ENCODE results near the gene SPHKAP. TPM values are rescaled to one million over a fixed set of nuclear protein-coding genes. Genes with fewer than 3 reads are reported as not detected.

The SPHKAP gene
- total RNA-seq, 4 donors from 2014 or later: 0.08 to 0.48 TPM; not detected in 2

GRCh38 chr2:227996366-227996765 is 185.1 kb downstream of the SPHKAP start:
- Histone ChIP-seq H3K4me3 (no peak overlapping the region), H3K4me1 (no peaks in the 10 kb centered on the region), H3K27me3 (no peaks in the 10 kb centered on the region), H3K27ac (no peak overlapping the region), H3K9me3 (no peaks in the 10 kb centered on the region), H3K36me3 (no peaks in the 10 kb centered on the region)
- DNase-seq (ENCODE audit: low spot score in 2 of 2): no peak
- WGBS: 51% methylated on average over 3 of the region's 3 CpGs
- TF ChIP-seq POLR2AphosphoS5 (IDR thresholded peaks at IDR 0.05) (no peak), CTCF (IDR thresholded peaks at IDR 0.05) (no peak), EP300 (IDR thresholded peaks at IDR 0.05) (no peak), POLR2A (IDR thresholded peaks at IDR 0.05) (no peak)

GRCh38 chr2:227990937-227991336 is 190.6 kb downstream of the SPHKAP start:
- WGBS: 82% methylated on average over 4 of the region's 4 CpGs
- Histone ChIP-seq H3K4me1 (no peaks in the 10 kb centered on the region), H3K9me3 (no peaks in the 10 kb centered on the region), H3K4me3 (no peak overlapping the region), H3K27ac (no peak overlapping the region), H3K36me3 (no peaks in the 10 kb centered on the region), H3K27me3 (no peaks in the 10 kb centered on the region)
- no peak for DNase-seq (ENCODE audit: low spot score in 2 of 2)
- TF ChIP-seq CTCF (IDR thresholded peaks at IDR 0.05): no peak
- TF ChIP-seq EP300 (IDR thresholded peaks at IDR 0.05): no peak
- no peak for TF ChIP-seq POLR2AphosphoS5 (IDR thresholded peaks at IDR 0.05)
- TF ChIP-seq POLR2A (IDR thresholded peaks at IDR 0.05): no peak

- no peak for DNase-seq (ENCODE audit: low spot score in 2 of 2)
- 87% methylated on average over 3 of the region's 3 CpGs for WGBS
- Histone ChIP-seq H3K27me3 (no peaks in the 10 kb centered on the region), H3K9me3 (no peaks in the 10 kb centered on the region), H3K4me3 (no peak overlapping the region), H3K4me1 (no peaks in the 10 kb centered on the region), H3K27ac (no peak overlapping the region), H3K36me3 (no peaks in the 10 kb centered on the region)
- TF ChIP-seq POLR2A (IDR thresholded peaks at IDR 0.05): no peak
- TF ChIP-seq POLR2AphosphoS5 (IDR thresholded peaks at IDR 0.05): no peak
- no peak for TF ChIP-seq EP300 (IDR thresholded peaks at IDR 0.05)
- no peak for TF ChIP-seq CTCF (IDR thresholded peaks at IDR 0.05)
Measured at GRCh38 chr2:227973241-227973640, 208.2 kb downstream of the SPHKAP start.

GRCh38 chr2:227971619-227972230 is 209.8 kb downstream of the SPHKAP start:
- no peaks in the 10 kb centered on the region for H3K9me3 ChIP-seq
- H3K4me3 ChIP-seq: no peak overlapping the region
- H3K27me3 ChIP-seq: no peaks in the 10 kb centered on the region
- H3K27ac ChIP-seq: no peak overlapping the region
- TF ChIP-seq POLR2A (IDR thresholded peaks at IDR 0.05): no peak
- WGBS: 74% methylated on average over 7 of the region's 7 CpGs
- no peaks in the 10 kb centered on the region for H3K36me3 ChIP-seq
- no peak for DNase-seq (ENCODE audit: low spot score in 2 of 2)
- H3K4me1 ChIP-seq: no peaks in the 10 kb centered on the region

GRCh38 chr2:227960317-227960716 is 221.2 kb downstream of the SPHKAP start:
- WGBS: 87% methylated on average over 3 of the region's 3 CpGs

More at GRCh38 chr2:227960317-227960716, 221.2 kb downstream of the SPHKAP start:
- Histone ChIP-seq H3K27me3 (no peaks in the 10 kb centered on the region), H3K4me3 (no peak overlapping the region), H3K9me3 (no peaks in the 10 kb centered on the region), H3K4me1 (no peaks in the 10 kb centered on the region), H3K36me3 (no peaks in the 10 kb centered on the region), H3K27ac (no peak overlapping the region)
- TF ChIP-seq CTCF (IDR thresholded peaks at IDR 0.05) (no peak), POLR2AphosphoS5 (IDR thresholded peaks at IDR 0.05) (no peak), POLR2A (IDR thresholded peaks at IDR 0.05) (no peak), EP300 (IDR thresholded peaks at IDR 0.05) (no peak)
- DNase-seq (ENCODE audit: low spot score in 2 of 2): no peak

Data from suprapubic skin (tissue), 4 donors.